B cell (primary cell): ENCODE results near the gene LANCL2. TPM values are rescaled to one million over a fixed set of nuclear protein-coding genes. Genes with fewer than 3 reads are reported as not detected.
A peak's percentile ranks its signal among the peaks of the same experiment; 100 is the strongest.

Experiments used
- ATAC-seq: fragments of 200-7000 bp; cut with Tn5 transposase; one replicate; pipeline ENCODE4 v1.10.0; 2021; ENCODE audit warnings: low read depth, mild to moderate bottlenecking, moderate number of reproducible peaks, moderate library complexity
- CTCF ChIA-PET: fragments of 350-600 bp; sonication (Branson Sonifier 250); formaldehyde crosslinking; loops from one replicate; lab custom pipeline; 2021; ENCODE audit warnings: antibody characterized with exemption, inconsistent platforms; lab: Charles Lee
- POLR2A ChIA-PET: fragments of 350-600 bp; sonication (Branson Sonifier 250); formaldehyde crosslinking; loops from one replicate; lab custom pipeline; 2021; ENCODE audit warnings: antibody characterized with exemption; lab: Charles Lee
- DNase-seq: peaks from one replicate; pipeline ENCODE4 v3.0.0; 2013
- H2AFZ ChIP-seq: 2 replicates; pipeline ENCODE4 v1.6.1; 2012; ENCODE audit warnings: mild to moderate bottlenecking, low read depth, low read length; ENCODE audit not compliant: insufficient read depth, poor library complexity, severe bottlenecking
- H3K27ac ChIP-seq, 2 donors: 1 replicate in 1 of 2; 2 replicates in 1 of 2; pipeline ENCODE4 v1.5.1; 2012 to 2013; ENCODE audit warnings: low read length in 2 of 2, mild to moderate bottlenecking in 2 of 2, moderate library complexity in 1 of 2
- H3K27me3 ChIP-seq, 4 experiments: fragments of 200-600 bp in 1 of 4; sonication (generic) in 1 of 4; replicated peaks in 1 of 4; 1 replicate in 2 of 4; 2 replicates in 2 of 4; pipeline versions ENCODE4 v1.6.1 to v1.7.0; 2013 to 2016; ENCODE audit warnings: low read length in 3 of 4, mild to moderate bottlenecking in 2 of 4, mixed read lengths in 1 of 4, moderate library complexity in 1 of 4; ENCODE audit not compliant: insufficient read depth in 4 of 4, control insufficient read depth in 3 of 4; ENCODE audit errors: control extremely low read depth in 1 of 4
- H3K36me3 ChIP-seq, 2 experiments: replicated peaks in 1 of 2; 1 replicate in 1 of 2; 2 replicates in 1 of 2; pipeline versions ENCODE4 v1.6.1 to v1.7.1; 2013; ENCODE audit warnings: low read length in 1 of 2; ENCODE audit not compliant: insufficient read depth in 2 of 2, control insufficient read depth in 1 of 2; ENCODE audit errors: control extremely low read depth in 1 of 2, extremely low read depth in 1 of 2
- H3K4me1 ChIP-seq, 2 donors: fragments of 200-600 bp in 1 of 2; sonication (generic) in 1 of 2; 1 replicate in 1 of 2; 2 replicates in 1 of 2; pipeline versions ENCODE4 v1.5.1 to v1.6.1; 2013 to 2017; ENCODE audit warnings: low read length in 2 of 2; ENCODE audit not compliant: control insufficient read depth in 2 of 2, insufficient read depth in 2 of 2
- H3K4me2 ChIP-seq: replicated peaks from 2 replicates; pipeline ENCODE3; 2012; ENCODE audit warnings: mild to moderate bottlenecking, low read depth, low read length; ENCODE audit not compliant: poor library complexity, severe bottlenecking
- H3K4me3 ChIP-seq, 5 experiments: fragments of 200-600 bp in 1 of 5; sonication (generic) in 1 of 5; 1 replicate in 3 of 5; 2 replicates in 2 of 5; pipeline versions ENCODE4 v1.5.1 to v1.7.0; 2011 to 2016; ENCODE audit warnings: low read length in 4 of 5, mild to moderate bottlenecking in 4 of 5, low read depth in 2 of 5, control low read depth in 1 of 5, moderate library complexity in 1 of 5; ENCODE audit not compliant: insufficient read depth in 1 of 5; ENCODE audit errors: control extremely low read depth in 1 of 5, extremely low read depth in 1 of 5
- H3K79me2 ChIP-seq: fragments of 200-600 bp; sonication (generic); one replicate; pipeline ENCODE4 v1.6.0; 2016; ENCODE audit warnings: low read length; ENCODE audit not compliant: control insufficient read depth, insufficient read depth
- H3K9ac ChIP-seq: fragments of 200-600 bp; sonication (generic); 2 replicates; pipeline ENCODE4 v1.6.1; 2017; ENCODE audit warnings: mild to moderate bottlenecking, low read length, moderate library complexity
- H3K9me3 ChIP-seq, 3 donors: one replicate each; pipeline versions ENCODE4 v1.6.1 to v1.7.1; 2013; ENCODE audit warnings: low read length in 2 of 3; ENCODE audit not compliant: control insufficient read depth in 2 of 3, insufficient read depth in 1 of 3; ENCODE audit errors: control extremely low read depth in 1 of 3
- H4K20me1 ChIP-seq: 2 replicates; pipeline ENCODE4 v1.6.0; 2012; ENCODE audit warnings: mild to moderate bottlenecking, low read length; ENCODE audit not compliant: insufficient read depth, control insufficient read depth, poor library complexity, severe bottlenecking
- H3K27ac Mint-ChIP-seq: one replicate; pipeline ENCODE4 v1.8.0; 2021; ENCODE audit warnings: mixed read lengths
- H3K27me3 Mint-ChIP-seq: one replicate; pipeline ENCODE4 v1.8.0; 2021; ENCODE audit warnings: mixed read lengths
- H3K4me1 Mint-ChIP-seq: one replicate; pipeline ENCODE4 v1.8.0; 2021; ENCODE audit warnings: mixed read lengths
- H3K4me3 Mint-ChIP-seq: one replicate; pipeline ENCODE4 v1.8.0; 2021; ENCODE audit warnings: mixed read lengths
- H3K9me3 Mint-ChIP-seq: one replicate; pipeline ENCODE4 v1.8.0; 2022; ENCODE audit warnings: mixed read lengths; ENCODE audit not compliant: insufficient read depth
- EZH2 ChIP-seq: IDR thresholded peaks from 2 replicates; pipeline ENCODE4 v1.6.1; 2012; ENCODE audit warnings: borderline replicate concordance, low read depth, mild to moderate bottlenecking, moderate library complexity, low read length; ENCODE audit not compliant: insufficient read depth, poor library complexity, severe bottlenecking
- WGBS: methylation state at CpG from one replicate; pipeline ENCODE4 v1.1.5; 2013; ENCODE audit warnings: missing lambda C conversion rate; ENCODE audit not compliant: insufficient coverage; 5-methylcytosine and 5-hydroxymethylcytosine counted together
- intact Hi-C: fragments of 100-400 bp; cut with micrococcal nuclease; formaldehyde crosslinking; loops from one replicate; pipeline ENCODE4 v1.10.0; 2022
- polyA plus RNA-seq: library from polyadenylated mRNA; depleted of rRNA; stranded (reverse); fragments of >200 nt; gene quantifications from 2 replicates; pipeline ENCODE4 v1.2.3, GENCODE V29; 2012
- total RNA-seq, 2 donors: library from RNA; stranded (reverse); fragments of 120-200 nt in 1 of 2; gene quantifications; 1 replicate in 1 of 2; 2 replicates in 1 of 2; pipeline versions ENCODE4 v1.2.3 to v1.2.4, GENCODE V29; 2013 to 2022
- TF ChIP-seq, protein P1 (sequence below): fragments of 200-600 bp; IDR thresholded peaks from one replicate; pipeline ENCODE4 v1.8.0; 2022; ENCODE audit warnings: antibody characterized with exemption, mild to moderate bottlenecking

The LANCL2 gene
- total and polyA plus RNA-seq, 2 donors (not counting 1 experiment from before 2014, with no cell fraction given): 3.5 to 8.1 TPM

DNA sequence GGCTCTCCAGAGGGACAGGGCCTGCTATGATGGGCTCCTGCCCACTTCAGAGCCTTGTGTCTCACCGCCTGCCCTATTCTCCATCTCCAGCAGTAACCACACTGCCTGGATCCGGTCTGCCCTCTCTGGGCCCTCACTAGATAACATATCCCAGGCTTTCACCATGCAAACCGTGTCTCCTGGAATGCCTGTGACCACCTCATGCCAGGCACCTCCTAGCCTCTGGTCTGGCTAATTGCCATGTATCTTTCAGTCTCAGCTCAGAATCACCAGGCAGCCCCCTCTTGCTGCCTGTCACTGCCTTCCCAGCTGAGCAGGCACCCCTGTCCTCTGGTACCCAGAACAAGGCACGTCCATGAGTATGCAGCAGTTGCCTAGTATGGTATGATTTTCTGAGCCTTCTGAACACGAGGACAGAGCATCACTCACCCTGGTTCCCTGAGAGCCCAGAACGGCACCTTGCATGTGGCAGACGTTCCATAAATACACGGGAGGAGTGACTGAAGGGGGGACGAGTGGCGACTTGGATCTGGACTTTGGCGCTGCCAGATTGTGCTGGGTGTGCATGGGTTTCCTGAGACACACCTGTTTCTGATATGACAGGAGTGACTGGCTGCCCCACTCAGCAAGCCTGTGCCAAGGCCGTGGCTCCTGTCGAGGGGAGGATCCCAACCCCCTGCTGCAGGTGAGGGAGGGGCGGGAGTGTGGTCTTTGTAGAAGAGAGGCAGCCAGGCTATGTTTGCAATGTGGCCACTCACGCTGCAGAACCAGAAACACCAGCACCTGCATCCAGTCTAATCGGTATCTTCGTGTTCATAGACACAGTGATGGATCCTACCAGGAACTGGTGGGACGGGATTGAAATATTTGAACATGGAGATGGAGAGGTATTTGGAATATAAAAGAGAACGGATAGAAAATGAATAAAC, 112.0 kb downstream of the LANCL2 start:
- peaks cover 16% of the 10 kb centered on the region for H3K79me2 ChIP-seq
- DNase-seq: no peak
- WGBS: 97% methylated on average over 19 of the region's 19 CpGs
- ChIA-PET CTCF (no interaction called here), POLR2A (interaction anchor here (0.6 kb wide), 1 partner anchor 38 kb away, joined by 3 read pairs; no protein-coding TSS in a partner anchor)
- Mint-ChIP-seq H3K9me3 (no peaks in the 10 kb centered on the region), H3K4me3 (no peak overlapping the region), H3K27ac (peak overlapping the region; percentile 26), H3K4me1 (peaks cover 40% of the 10 kb centered on the region), H3K27me3 (no peaks in the 10 kb centered on the region)
- H2AFZ ChIP-seq: no peak overlapping the region
- peaks cover 45% of the 10 kb centered on the region for H4K20me1 ChIP-seq
- no peak overlapping the region for H3K4me2 ChIP-seq
- intact Hi-C loops: no loop called here
- H3K27ac ChIP-seq: no peak overlapping the region
- H3K4me3 ChIP-seq: no peak overlapping the region
- peaks cover 0 to 22% of the 10 kb centered on the region in 2 donors for H3K4me1 ChIP-seq
- no peak for ATAC-seq
- no peak overlapping the region for H3K9ac ChIP-seq
- TF ChIP-seq EZH2: no peak
- TF ChIP-seq, protein P1, sequence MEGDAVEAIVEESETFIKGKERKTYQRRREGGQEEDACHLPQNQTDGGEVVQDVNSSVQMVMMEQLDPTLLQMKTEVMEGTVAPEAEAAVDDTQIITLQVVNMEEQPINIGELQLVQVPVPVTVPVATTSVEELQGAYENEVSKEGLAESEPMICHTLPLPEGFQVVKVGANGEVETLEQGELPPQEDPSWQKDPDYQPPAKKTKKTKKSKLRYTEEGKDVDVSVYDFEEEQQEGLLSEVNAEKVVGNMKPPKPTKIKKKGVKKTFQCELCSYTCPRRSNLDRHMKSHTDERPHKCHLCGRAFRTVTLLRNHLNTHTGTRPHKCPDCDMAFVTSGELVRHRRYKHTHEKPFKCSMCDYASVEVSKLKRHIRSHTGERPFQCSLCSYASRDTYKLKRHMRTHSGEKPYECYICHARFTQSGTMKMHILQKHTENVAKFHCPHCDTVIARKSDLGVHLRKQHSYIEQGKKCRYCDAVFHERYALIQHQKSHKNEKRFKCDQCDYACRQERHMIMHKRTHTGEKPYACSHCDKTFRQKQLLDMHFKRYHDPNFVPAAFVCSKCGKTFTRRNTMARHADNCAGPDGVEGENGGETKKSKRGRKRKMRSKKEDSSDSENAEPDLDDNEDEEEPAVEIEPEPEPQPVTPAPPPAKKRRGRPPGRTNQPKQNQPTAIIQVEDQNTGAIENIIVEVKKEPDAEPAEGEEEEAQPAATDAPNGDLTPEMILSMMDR: no peak
- no peaks in the 10 kb centered on the region for H3K9me3 ChIP-seq
- H3K27me3 ChIP-seq: no peaks in the 10 kb centered on the region
- peaks cover 0 to 58% of the 10 kb centered on the region in 2 experiments for H3K36me3 ChIP-seq
